Transverse colon (tissue), 4 donors: ENCODE measurements around the gene SNX32. TPM values are rescaled to one million over a fixed set of nuclear protein-coding genes. Genes with fewer than 3 reads are reported as not detected.
A peak's percentile ranks its signal among the peaks of the same experiment; 100 is the strongest.

ENCODE experiments used
- DNase-seq: peaks from one replicate; pipeline ENCODE4 v3.0.0-alpha.2; 2019
- H3K27ac ChIP-seq, 4 donors: fragments of 200-600 bp; sonication (generic); 2 replicates each; pipeline ENCODE4 v1.5.1; 2016 to 2018; ENCODE audit warnings: inconsistent platforms in 4 of 4
- H3K27me3 ChIP-seq: fragments of 200-600 bp; sonication (generic); 2 replicates; pipeline ENCODE4 v1.5.1; 2017; ENCODE audit warnings: inconsistent platforms
- H3K36me3 ChIP-seq, 4 donors: fragments of 200-600 bp; sonication (generic); 2 replicates each; pipeline ENCODE4 v1.5.1; 2017 to 2019; ENCODE audit warnings: inconsistent platforms in 4 of 4
- H3K4me1 ChIP-seq, 4 donors: fragments of 200-600 bp; sonication (generic); 2 replicates each; pipeline ENCODE4 v1.5.1; 2017 to 2020; ENCODE audit warnings: inconsistent platforms in 4 of 4
- H3K4me3 ChIP-seq, 4 donors: fragments of 200-600 bp; sonication (generic); 1 replicate in 1 of 4; 2 replicates in 3 of 4; pipeline versions ENCODE4 v1.5.1 to v1.6.1; 2017 to 2019; ENCODE audit warnings: inconsistent platforms in 4 of 4
- H3K9me3 ChIP-seq, 2 donors: fragments of 200-600 bp; sonication (generic); 2 replicates each; pipeline ENCODE4 v1.5.1; 2017 to 2019; ENCODE audit warnings: inconsistent platforms in 2 of 2
- CTCF ChIP-seq, 5 experiments: fragments of 200-600 bp in 3 of 5; fragments of 450-650 bp in 2 of 5; sonication (generic) in 3 of 5; IDR thresholded peaks; 1 replicate in 2 of 5; 2 replicates in 3 of 5; pipeline ENCODE4 v1.5.1; 2016 to 2017; ENCODE audit warnings: antibody characterized with exemption in 5 of 5, inconsistent platforms in 3 of 5, mild to moderate bottlenecking in 2 of 5, moderate library complexity in 1 of 5
- EP300 ChIP-seq: sonication (generic); formaldehyde crosslinking; IDR thresholded peaks from one replicate; pipeline ENCODE4 v1.6.1; 2017; ENCODE audit warnings: antibody characterized with exemption, low read depth
- POLR2A ChIP-seq: fragments of 450-650 bp; IDR thresholded peaks from one replicate; pipeline ENCODE4 v1.6.1; 2016; ENCODE audit warnings: antibody characterized with exemption, mild to moderate bottlenecking, moderate library complexity
- POLR2AphosphoS5 ChIP-seq, 3 donors: sonication (generic); formaldehyde crosslinking; IDR thresholded peaks; one replicate each; pipeline ENCODE4 v1.6.1; 2016; ENCODE audit warnings: antibody characterized with exemption in 3 of 3
- WGBS, 2 donors: methylation state at CpG; one replicate each; pipeline ENCODE4 v1.1.5; 2018; ENCODE audit warnings: low coverage in 1 of 2; 5-methylcytosine and 5-hydroxymethylcytosine counted together
- in situ Hi-C, 4 donors: fragments of 200-750 bp; cut with MboI; loops; one replicate each; pipeline versions ENCODE4 v1.15.0 to v1.15.1; 2017; ENCODE audit warnings: low sequenced_read_pairs in 3 of 4, low pct_ligation_motif_present in 1 of 4, low pct_unique_long_range_greater_than_20kb in 1 of 4
- intact Hi-C: fragments of 100-400 bp; cut with DNase I; formaldehyde crosslinking; loops from one replicate; pipeline ENCODE4 v1.15.1; 2023; ENCODE audit warnings: low total_unique reads
- total RNA-seq, 4 donors: library from RNA; depleted of rRNA; stranded (reverse); fragments of >200 nt; gene quantifications; one replicate each; pipeline ENCODE4 v1.1.0, GENCODE V29; 2016

SNX32 gene
- total RNA-seq, 4 donors from 2014 or later: 0.60 to 10.0 (median 1.6) TPM; not detected in 1

GRCh38 chr11:65883058-65883761 is 49.4 kb downstream of the SNX32 start:
- in situ Hi-C loops: loop anchor here in 3 of 4 donors (10.0 to 25.0 kb wide), 2 partner anchors 102 to 104 kb away; no protein-coding TSS in a partner anchor

GRCh38 chr11:65883786-65884715 is 50.3 kb downstream of the SNX32 start:
- intact Hi-C loops (loop anchor here (5.0 kb wide), 1 partner anchor 108 kb away; no protein-coding TSS in a partner anchor), in situ Hi-C loops (loop anchor here in 3 of 4 donors (10.0 to 25.0 kb wide), 2 partner anchors 101 to 103 kb away; no protein-coding TSS in a partner anchor)
- WGBS, 2 donors: 67 to 80% methylated on average over 1 to 28 of the region's 28 CpGs
- no peak overlapping the region for H3K4me3 ChIP-seq
- no peaks in the 10 kb centered on the region for H3K27me3 ChIP-seq
- H3K9me3 ChIP-seq: no peaks in the 10 kb centered on the region
- no peak overlapping the region for H3K27ac ChIP-seq
- DNase-seq: peak; percentile 8
- H3K4me1 ChIP-seq: peaks cover 8 to 31% (median 17%) of the 10 kb centered on the region in 4 donors
- TF ChIP-seq POLR2A: no peak
- no peak for TF ChIP-seq POLR2AphosphoS5 (IDR thresholded peaks at IDR 0.05)
- TF ChIP-seq CTCF (IDR thresholded peaks at IDR 0.05): no peak
- TF ChIP-seq EP300: no peak
- H3K36me3 ChIP-seq: peaks cover 0 to 5% (median 0%) of the 10 kb centered on the region in 4 donors

More at GRCh38 chr11:65883058-65883761, 49.4 kb downstream of the SNX32 start:
- intact Hi-C loops: loop anchor here (5.0 kb wide), 1 partner anchor 109 kb away; no protein-coding TSS in a partner anchor
- Histone ChIP-seq H3K27ac (no peak overlapping the region), H3K4me3 (no peak overlapping the region), H3K4me1 (peaks cover 8 to 26% (median 12%) of the 10 kb centered on the region in 4 donors), H3K9me3 (no peaks in the 10 kb centered on the region), H3K36me3 (peaks cover 0 to 5% (median 0%) of the 10 kb centered on the region in 4 donors), H3K27me3 (no peaks in the 10 kb centered on the region)
- 94% methylated on average over 13 of the region's 13 CpGs; no CpG with 5 or more reads in 1 of the 2 donors for WGBS, 2 donors
- TF ChIP-seq CTCF (IDR thresholded peaks at IDR 0.05) (no peak), POLR2A (no peak), EP300 (no peak), POLR2AphosphoS5 (IDR thresholded peaks at IDR 0.05) (no peak)
- peak; percentile 8 for DNase-seq

- H3K27me3 ChIP-seq: no peaks in the 10 kb centered on the region
- no peaks in the 10 kb centered on the region for H3K9me3 ChIP-seq
- in situ Hi-C loops: loop anchor here in 3 of 4 donors (10.0 to 25.0 kb wide), 2 partner anchors 100 to 103 kb away; no protein-coding TSS in a partner anchor
- peaks cover 15 to 37% (median 23%) of the 10 kb centered on the region in 4 donors for H3K4me1 ChIP-seq
- peaks cover 0 to 5% (median 0%) of the 10 kb centered on the region in 4 donors for H3K36me3 ChIP-seq
- TF ChIP-seq POLR2A (no peak), CTCF (IDR thresholded peaks at IDR 0.05) (peak; percentile 96 to 99 (median 99)), POLR2AphosphoS5 (IDR thresholded peaks at IDR 0.05) (peak in 1 of 3 donors; percentile 32)
- intact Hi-C loops: loop anchor here (5.0 kb wide), 1 partner anchor 108 kb away; no protein-coding TSS in a partner anchor
- peak; percentile 83 for DNase-seq
- H3K27ac ChIP-seq: peak overlapping the region in 2 of 4 donors; percentile 49 to 62
- 21% methylated on average over 9 of the region's 9 CpGs; no CpG with 5 or more reads in 1 of the 2 donors for WGBS, 2 donors
- H3K4me3 ChIP-seq: no peak overlapping the region
Measured at GRCh38 chr11:65884716-65885092, 50.9 kb downstream of the SNX32 start.
